Endothelial cell of hepatic sinusoid (primary cell): ENCODE measurements around the gene PTPRU.

Experiments used
- in situ Hi-C: cut with HindIII; loops from 2 replicates; pipeline ENCODE4 v1.10.0; 2017; ENCODE audit warnings: low sequenced_read_pairs

The PTPRU gene

DNA sequence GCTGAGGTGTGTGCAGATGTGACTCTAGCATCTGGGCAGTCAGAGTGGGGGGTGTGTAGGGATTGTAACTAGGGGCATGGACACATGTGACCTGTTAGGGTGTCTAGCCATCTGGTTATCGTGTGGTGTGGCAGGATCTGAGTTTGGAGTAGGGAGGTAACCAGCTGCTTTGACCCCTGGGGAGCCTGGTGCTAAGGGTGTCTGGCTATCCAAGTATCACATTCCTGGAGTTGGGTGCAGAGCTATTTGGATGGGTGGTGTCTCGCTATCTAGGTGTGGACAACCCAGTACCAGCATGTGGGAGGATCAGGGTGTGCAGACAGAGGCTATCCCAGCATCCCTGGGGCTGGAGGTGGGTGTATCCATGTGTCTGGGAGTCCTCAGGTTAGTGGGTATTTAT, 4.7 kb downstream of the PTPRU start:
- in situ Hi-C loops: loop anchor here (10.0 to 25.0 kb wide), 3 partner anchors 464 to 1446 kb away; no protein-coding TSS in a partner anchor

DNA sequence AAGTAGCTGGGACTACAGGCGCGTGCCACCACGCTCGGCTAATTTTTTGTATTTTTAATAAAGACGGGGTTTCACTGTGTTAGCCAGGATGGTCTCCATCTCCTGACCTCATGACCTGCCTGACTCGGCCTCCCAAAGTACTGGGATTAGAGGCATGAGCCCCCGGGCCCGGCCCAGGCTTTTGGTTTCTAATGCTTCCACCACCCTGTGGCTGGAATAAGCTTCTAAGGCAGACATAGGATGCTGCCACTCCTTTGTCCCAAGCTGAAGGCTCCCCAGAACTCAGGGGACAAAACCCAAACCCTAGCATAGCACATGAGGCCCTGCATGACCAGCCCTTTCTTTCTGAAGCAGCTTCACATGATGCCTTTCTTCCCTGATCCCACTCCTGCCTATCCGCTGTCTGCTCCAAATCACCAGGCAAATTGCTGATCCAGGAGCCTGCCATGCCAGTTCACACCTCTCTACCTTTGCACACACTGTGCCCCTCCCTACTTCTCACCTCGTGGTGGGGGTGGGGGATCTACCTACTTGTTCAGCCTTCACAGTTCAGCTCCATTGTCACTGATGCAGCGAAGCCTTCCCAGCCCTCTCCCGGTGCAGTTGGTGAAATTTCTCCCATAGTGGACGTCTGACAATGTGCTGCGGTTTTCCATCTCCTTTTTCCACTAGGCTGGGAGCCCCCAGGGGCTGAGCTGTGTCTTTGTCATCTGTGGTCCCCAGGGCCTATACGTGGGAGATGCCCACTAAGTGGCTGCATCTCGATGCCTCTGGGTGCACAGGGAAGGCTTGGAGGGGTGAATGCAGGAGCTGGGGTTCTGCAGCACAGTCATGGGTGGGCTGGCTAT, 6.9 kb downstream of the PTPRU start:
- in situ Hi-C loops: loop anchor here (10.0 to 25.0 kb wide), 3 partner anchors 462 to 1444 kb away; no protein-coding TSS in a partner anchor

DNA sequence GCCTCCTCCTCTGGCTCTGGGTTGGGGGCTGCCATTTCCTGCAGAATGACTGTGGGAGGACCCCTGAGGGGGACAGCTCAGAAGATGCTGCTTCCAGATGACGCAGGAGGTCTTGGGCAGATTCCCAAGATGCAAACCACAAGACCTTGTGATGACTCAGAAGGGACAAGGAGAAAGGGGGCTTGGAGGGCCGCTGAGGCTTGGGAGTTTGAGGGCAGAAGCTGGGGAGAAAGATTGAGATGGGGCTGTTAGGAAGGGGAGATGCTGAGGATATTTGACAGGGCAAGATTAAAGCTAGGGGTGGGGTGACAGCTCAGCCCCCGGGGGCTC, 7.5 kb downstream of the PTPRU start:
- in situ Hi-C loops: loop anchor here (10.0 to 25.0 kb wide), 3 partner anchors 461 to 1443 kb away; no protein-coding TSS in a partner anchor

DNA sequence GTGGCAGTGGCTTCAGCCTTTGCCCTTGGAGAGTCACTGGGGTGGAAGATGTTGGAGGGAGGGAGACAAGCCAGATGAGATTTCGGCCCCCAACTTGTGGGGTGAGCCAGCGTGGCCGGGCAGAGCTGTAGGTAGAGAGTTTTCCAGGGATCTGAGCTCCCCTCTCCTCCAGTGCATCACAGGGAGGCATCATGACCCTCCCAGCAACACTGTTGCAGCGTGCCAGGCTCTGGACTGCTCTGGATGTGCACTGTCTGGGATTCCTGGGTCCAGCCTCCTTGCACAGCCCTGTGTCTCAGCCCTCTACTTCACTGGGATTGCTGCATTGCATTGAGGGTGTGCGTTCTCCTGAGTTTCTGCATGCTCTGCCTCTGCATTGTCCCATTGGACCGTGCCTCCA, 8.9 kb downstream of the PTPRU start:
- in situ Hi-C loops: loop anchor here (10.0 to 25.0 kb wide), 3 partner anchors 460 to 1442 kb away; no protein-coding TSS in a partner anchor

DNA sequence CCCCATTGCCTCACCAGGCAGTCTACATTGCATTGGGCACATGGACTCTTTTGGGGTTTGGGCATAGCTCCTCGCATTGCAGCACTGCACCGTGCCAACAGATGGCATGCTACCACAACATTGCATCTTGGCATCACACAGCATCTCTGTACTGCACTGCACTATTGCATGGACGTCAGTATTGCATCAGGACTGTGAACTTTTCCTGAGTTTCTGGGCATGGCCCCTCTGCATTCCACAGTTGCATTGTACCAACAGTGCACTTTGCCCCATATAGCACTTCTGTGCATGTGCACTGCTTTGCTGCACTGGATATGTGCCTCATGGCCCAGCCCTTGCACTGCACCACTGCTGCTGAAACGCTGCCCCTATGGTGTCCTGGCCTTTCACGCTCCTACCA, 9.6 kb downstream of the PTPRU start:
- in situ Hi-C loops: loop anchor here (10.0 to 25.0 kb wide), 3 partner anchors 459 to 1441 kb away; no protein-coding TSS in a partner anchor

DNA sequence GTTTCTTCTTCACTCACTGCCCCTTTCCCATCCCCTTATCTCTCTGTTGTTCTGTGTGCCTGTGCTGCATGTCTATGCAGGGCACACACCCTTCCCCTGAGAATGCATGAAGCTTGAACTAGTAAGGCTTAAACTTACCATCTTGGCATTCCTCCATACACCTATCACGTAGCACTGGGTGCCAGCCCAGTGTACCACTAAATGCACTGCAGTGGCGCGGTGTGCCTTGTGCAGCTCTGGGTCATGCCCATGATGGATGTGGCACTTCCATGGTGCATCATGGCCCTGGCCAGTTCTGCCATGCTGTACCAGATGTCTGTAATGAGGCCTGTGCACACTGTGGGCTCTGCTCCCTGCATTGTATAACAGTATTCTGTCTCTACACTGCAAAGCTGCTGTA, 10.7 kb downstream of the PTPRU start:
- in situ Hi-C loops: loop anchor here (10.0 to 25.0 kb wide), 3 partner anchors 458 to 1440 kb away; no protein-coding TSS in a partner anchor

DNA sequence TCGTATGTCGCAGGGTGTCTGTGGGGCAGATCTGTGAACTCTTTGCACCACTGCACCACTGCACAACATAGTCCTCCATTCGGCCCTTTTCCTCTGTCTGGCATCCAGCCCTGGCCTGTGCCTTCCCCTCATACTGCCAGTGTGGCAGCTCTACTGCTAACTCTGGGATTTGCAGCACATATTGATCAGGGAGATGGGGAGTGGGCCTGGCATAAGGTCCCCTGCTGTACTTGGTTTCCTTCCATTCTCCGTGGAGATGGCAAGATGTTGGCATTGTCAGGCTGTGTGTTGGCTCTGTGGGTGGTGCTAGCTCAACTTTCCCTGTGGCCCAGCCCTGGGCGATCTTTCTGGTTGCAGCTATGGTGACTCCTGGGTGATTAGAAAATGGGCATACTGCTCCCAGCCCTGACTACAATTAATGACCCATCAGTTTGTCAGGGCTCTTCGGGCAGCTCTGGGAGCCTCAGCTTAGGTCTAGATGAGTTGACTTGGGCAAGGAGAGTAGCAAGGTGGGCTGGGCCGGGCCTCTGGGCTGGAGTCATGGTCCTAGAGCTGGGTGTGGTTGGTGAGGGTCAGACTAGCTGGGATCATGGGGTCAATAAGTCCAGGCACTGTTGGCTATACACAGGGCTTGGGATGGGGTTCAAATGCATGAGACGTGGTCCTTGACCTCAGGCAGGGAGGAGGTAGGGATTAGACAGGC, 11.4 kb downstream of the PTPRU start:
- in situ Hi-C loops: loop anchor here (10.0 to 25.0 kb wide), 3 partner anchors 457 to 1440 kb away; no protein-coding TSS in a partner anchor

DNA sequence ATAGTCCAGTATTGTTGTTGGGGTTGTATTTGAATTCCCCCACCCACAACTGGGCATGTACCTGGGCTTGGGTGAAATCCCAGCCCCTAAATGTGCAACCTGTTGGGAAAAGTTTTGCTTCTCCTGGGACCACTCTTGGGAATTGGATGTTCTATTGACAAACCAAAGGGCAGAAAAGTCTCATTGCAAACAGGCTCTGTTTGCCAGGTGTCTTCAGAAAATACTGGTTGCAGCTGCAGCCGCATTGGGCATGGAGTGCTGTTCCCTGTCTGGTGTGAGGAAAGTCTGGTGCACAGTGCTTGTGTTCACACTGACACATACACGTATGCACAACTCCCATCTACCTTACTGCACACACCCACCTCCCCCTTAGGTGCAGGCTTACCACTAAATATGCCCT, 12.1 kb downstream of the PTPRU start:
- in situ Hi-C loops: loop anchor here (10.0 to 25.0 kb wide), 3 partner anchors 456 to 1439 kb away; no protein-coding TSS in a partner anchor

DNA sequence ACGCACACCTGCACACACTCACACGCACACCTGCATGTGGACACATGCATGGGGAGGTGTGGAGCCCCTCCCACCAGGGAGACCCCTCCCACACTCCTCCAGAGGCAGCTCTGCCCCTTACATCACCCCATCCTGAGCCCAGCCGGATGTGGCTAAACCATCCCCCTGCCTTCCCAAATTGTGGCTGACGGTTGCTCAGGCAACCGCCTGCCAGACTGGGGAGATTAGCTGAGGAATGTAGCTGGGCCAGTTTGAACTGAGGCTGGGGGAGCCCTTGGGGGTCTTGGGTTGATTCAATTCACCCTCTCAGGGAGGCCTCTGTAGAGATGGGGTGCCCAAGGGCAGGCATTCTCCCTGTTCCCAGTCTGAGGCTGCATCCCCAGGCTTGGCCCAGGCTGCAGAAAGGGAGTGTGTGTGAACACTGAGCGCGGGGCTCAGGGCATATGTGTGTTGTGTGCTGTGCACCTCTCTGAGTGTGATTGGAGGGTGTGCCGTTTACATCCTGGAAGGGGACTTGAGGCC, 12.9 kb downstream of the PTPRU start:
- in situ Hi-C loops: loop anchor here (10.0 to 25.0 kb wide), 3 partner anchors 456 to 1438 kb away; no protein-coding TSS in a partner anchor

DNA sequence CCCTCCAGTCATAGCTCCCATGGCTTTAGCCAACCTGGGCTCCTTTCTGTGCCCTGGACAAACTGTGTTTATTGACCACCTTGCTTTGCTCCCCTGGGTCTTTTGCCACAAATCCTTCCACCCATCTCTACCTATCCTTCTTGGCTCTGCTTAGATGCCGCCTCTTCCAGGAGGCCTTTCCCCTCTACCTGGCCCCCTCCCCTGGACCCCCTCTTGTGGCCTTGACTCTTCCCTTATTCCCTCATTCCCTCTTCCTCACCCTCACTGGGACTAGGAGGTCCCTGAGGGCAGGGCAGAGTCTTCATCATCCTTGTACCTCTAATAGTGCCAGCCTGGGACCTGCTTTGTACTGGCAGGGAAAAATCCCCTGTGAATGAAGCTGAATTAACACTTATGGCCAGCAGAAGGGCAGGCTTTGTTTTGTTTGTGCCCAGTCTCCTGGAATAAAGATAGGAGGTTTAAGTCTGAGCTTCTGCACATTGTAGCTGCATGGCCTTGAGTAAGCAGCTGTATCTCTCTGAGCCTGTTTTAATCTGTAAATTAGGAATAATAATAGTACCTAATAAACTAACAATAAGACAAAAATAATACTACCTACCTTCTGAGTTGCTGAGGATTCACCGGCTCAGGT, 13.7 kb downstream of the PTPRU start:
- in situ Hi-C loops: loop anchor here (10.0 to 25.0 kb wide), 4 partner anchors 137 to 1437 kb away; no protein-coding TSS in a partner anchor

DNA sequence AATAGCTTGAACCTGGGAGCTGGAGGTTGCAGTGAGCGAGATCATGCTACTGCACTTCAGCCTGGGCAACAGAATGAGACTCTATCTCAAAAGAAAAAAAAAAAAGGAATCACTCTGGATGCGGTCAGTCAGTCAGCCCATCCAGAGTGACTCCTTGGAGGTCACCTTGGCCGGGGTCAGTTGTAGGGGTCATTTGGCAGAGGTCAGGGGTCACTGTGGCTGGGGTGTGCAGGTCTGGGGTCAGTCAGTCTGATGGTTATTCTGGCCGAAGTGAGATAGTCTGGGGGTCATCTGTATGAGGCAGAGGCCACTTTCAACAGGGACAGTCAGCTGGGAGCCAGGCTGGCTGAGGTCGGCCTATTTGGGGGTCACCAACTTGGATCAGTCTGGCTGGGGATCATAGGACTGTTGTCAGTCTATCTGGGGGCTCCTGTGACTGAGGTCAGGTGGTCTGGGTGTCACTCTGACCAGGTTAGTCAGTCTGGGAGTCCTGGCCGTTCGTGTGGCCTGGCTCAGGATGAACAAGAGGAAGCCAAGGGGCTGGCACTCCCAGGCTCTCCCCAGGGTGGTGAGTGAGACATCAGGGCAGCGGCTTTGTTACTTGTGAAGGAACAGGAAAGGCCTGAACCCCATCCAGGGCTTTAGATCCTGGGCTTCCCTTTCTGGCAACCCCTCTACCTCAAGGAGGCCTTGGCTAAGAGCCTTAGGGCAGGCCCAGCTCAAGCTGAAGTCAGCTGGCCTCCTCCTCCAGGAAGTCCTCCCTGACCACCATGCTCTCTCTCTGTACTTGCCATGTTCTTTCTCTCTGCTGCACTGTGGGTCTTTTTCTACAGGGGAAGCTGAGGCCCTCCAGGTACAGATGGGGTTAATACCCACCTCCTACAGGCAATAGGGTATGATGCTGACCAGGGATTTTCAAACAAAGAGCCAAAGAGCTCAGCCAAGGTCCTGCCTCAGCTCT, 15.1 kb downstream of the PTPRU start:
- in situ Hi-C loops: loop anchor here (25.0 kb wide), 1 partner anchor 136 kb away; no protein-coding TSS in a partner anchor

DNA sequence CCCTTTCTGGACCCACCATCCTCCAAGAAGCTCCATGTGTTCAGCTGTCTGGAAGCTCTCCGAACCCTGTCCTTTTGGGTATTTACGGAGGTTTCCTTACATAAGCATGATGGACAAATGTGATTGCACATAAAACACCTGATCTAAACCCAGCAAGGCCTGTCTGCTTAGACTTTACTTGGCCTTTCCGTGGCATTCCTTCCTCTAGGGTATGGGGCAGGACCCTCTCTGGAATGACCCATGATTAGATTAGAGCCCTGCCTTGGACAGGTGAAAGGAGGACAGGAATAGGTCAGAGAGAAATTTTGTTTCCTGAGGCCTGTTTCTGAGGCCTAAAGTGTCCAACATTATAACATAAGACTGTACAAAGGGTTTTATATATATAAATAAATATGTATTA, 16.9 kb downstream of the PTPRU start:
- in situ Hi-C loops: loop anchor here (25.0 kb wide), 1 partner anchor 134 kb away; no protein-coding TSS in a partner anchor

DNA sequence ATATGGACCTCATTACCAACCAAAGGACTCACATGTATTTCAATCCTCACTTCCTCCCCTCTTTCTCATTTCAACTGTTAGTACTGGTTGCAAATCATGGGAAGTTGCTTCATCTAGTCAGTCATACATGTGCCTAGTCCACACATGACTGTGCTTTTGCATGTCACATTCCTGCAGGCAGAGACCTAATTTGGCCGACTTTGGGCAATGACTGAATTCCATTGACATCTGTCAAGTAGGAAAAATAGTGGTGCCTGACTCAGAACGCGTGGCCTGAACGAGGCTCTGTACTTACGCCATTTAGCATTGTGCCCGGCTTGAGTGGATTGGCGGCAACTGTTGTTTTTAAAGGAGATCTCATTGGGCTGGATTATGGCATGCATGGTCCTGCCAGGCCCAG, 18.0 kb downstream of the PTPRU start:
- in situ Hi-C loops: loop anchor here (25.0 kb wide), 1 partner anchor 133 kb away; no protein-coding TSS in a partner anchor

DNA sequence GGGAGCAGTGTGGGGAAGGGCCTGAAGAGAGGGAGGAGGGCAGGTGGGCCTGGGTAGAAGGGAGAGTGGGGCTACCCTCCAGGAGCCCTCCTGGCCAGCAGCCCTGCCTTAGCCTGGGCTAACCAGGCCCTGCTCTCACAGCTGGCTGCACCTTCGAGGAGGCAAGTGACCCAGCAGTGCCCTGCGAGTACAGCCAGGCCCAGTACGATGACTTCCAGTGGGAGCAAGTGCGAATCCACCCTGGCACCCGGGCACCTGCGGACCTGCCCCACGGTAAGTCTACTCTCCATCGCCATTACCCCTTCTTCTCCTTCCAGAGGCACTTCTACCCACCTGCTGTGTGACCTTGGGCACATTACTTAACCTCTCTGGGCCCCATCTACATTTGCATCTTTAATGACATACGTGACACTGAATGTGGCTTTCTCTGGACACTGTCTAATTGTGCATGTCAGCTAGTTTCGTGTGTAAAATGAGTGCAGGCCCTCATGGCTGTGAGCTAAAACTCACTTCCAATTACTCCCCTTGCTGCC, 18.9 kb downstream of the PTPRU start:
- in situ Hi-C loops: loop anchor here (25.0 kb wide), 1 partner anchor 132 kb away; no protein-coding TSS in a partner anchor

DNA sequence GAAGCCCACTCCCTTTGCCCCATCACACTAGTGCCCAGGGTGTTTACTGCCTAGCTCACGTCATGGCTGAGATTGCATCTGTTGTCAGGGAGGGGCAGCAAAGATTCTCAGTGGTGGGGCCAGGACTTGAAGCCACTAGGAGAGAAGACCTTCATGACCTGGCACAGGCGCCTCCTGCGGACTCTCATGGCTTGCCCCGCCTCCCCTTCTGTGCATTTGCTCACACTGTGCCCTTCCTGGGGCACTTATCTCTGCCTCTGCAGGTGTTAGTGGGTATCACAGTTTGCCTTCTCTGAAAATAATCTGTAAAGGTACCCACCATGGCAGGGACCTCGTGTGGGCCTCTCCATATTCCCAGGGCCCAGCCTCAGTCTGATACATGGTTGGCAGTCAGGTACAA, 20.1 kb downstream of the PTPRU start:
- in situ Hi-C loops: loop anchor here (25.0 kb wide), 1 partner anchor 131 kb away; no protein-coding TSS in a partner anchor

DNA sequence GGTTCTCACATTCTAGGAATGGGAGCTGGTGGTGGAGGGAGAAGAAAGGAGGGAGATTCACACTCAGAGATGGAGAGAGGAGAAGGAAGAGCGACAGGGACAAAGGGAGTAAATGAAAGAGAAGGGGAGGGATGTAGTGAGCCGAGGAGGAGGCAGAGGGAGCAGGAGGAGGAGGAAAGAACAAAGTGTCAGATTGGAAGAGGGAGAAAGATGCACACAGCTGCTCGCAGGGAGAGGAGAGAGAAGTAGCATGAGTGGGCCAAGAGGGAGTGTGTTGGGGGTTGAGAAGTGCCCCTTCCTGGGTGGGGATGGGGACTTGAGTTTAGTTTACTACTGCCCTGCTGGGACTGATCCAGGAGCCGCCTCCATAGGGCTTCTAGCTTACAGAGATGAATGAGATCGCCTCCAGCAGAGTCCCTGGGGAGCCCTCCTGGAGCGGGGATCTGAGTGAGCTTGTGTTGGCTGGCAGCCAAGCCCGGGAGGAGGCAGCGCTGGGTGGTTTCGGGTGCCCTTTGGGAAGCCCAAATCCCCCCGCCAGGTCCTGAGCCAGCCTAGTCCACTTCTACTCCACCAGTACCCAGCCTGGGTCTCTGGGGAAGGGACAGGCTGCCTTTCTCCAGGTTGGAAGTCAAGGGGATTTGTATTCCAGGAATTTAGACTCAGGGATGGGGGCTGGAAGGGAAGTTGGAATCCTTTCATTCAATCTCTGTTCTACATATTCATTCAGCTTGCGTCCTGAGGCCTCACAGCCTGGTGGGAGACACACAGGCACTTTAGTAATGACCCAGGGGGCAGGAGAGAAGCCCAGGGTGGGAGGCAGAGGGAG, 20.9 kb downstream of the PTPRU start:
- in situ Hi-C loops: loop anchor here (25.0 kb wide), 1 partner anchor 130 kb away; no protein-coding TSS in a partner anchor

DNA sequence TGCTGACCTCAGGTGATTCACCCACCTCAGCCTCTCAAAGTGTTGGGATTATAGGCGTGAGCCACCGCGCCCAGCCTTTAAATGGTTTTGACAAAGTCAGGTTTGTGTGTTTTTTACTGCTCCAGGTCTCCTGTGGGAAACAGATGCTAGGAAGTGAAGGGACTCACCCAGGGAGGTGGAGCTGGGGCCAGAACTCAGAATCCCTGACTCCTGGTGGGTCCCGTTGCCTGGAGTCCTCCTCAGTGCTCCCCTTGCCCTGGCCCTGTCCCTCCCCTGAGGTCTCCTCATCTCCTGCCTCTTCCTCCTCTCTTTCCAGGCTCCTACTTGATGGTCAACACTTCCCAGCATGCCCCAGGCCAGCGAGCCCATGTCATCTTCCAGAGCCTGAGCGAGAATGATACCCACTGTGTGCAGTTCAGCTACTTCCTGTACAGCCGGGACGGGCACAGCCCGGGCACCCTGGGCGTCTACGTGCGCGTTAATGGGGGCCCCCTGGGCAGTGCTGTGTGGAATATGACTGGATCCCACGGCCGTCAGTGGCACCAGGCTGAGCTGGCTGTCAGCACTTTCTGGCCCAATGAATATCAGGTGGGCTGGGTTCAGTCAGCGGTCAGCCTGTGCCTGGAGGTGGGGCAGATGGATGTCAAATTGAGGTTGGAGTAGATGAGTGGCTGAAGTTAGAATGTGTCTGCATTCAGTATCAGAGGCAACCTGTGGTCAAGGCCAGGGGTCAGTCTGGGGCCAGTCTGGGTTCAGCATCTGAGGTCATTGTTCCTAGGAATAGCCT, 22.1 kb downstream of the PTPRU start:
- in situ Hi-C loops: loop anchor here (25.0 kb wide), 1 partner anchor 129 kb away; no protein-coding TSS in a partner anchor
